ENCODE data around the gene DPYD. TPM values are rescaled to one million over a fixed set of nuclear protein-coding genes. Genes with fewer than 3 reads are reported as not detected.

The DPYD gene
- polyA plus RNA-seq, 4 donors, result 11.9 to 31.8 (median 26.0) TPM

DNA sequence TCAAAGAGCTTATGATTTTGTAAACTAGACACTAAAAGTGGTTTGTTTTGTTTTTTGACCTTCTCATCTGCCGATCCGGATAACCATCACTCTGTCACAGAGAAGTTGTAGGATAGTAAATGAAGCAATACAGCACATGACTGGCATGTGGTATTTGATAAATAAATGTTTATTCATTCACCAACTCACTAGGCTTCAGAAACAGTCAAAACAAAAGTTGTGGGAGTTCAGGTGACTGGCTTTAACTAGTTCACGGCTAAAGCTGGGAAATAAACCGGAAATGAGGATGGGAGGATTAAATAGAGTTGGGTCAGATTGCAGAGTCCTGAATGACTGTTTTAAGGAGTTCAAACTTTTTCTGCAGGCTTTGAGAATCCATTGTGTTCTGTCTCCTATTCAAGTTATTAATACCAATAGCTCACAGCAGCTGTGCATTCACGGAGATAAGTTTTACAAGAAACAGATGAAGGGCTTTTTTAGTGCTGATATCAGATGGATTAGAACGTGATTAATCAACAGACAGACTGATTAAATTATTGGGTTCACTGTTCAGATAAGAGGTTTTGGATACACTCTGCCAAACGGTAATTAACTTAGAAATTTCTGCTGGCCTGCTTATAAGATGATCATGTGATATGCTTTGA lies 463.3 kb downstream of the DPYD start:
- Histone ChIP-seq H3K9me3 (ENCODE audit: control insufficient read depth in 2 of 2, insufficient read depth in 1 of 2, low read depth in 1 of 2, low read length in 1 of 2) (no peaks in the 10 kb centered on the region), H3K4me1 (ENCODE audit: control insufficient read depth in 3 of 3, insufficient read depth in 2 of 3, low read depth in 1 of 3, low read length in 2 of 3) (no peaks in the 10 kb centered on the region), H3K36me3 (ENCODE audit: control insufficient read depth in 3 of 3, insufficient read depth in 2 of 3, low read depth in 1 of 3, low read length in 3 of 3) (peaks cover 0 to 2% (median 0%) of the 10 kb centered on the region in 3 donors), H3K27me3 (ENCODE audit: control insufficient read depth in 3 of 3, insufficient read depth in 3 of 3, low read length in 3 of 3) (no peaks in the 10 kb centered on the region), H3K4me3 (ENCODE audit: low read depth in 1 of 3, low read length in 3 of 3) (no peak overlapping the region), H3K27ac (ENCODE audit: low read depth in 1 of 3, low read length in 2 of 3) (no peak overlapping the region)
- DNase-seq (no peak), FAIRE-seq (no peak)
- 49 to 63% (median 62%) methylated on average over 7 of the region's 7 CpGs for WGBS, 3 donors

DNA sequence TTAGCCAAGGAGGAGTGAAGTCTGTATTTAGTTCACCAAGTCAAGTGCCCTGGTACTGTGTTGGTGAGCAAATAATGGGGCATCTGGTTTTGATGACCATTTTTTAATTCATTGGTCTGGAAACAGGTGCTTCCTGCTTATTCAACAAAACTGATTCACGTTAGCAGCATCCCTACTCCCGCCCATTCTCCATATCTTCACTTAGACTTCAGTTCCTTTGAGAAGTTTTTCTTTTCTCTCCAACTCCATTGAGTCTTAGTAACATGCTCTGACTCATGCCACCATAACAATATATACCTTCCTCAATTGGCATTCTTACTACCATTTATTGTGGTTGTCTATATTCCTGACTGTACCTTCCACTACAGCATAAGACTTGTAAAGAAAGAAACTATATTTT lies 468.9 kb downstream of the DPYD start:
- 88 to 100% (median 98%) methylated on average over 2 of the region's 2 CpGs for WGBS, 3 donors
- FAIRE-seq (no peak), DNase-seq (no peak)
- H3K27me3 ChIP-seq (ENCODE audit: control insufficient read depth in 3 of 3, insufficient read depth in 3 of 3, low read length in 3 of 3), result no peaks in the 10 kb centered on the region
- H3K9me3 ChIP-seq (ENCODE audit: control insufficient read depth in 2 of 2, insufficient read depth in 1 of 2, low read depth in 1 of 2, low read length in 1 of 2), result no peaks in the 10 kb centered on the region
- peaks cover 2 to 4% (median 3%) of the 10 kb centered on the region in 3 donors for H3K36me3 ChIP-seq (ENCODE audit: control insufficient read depth in 3 of 3, insufficient read depth in 2 of 3, low read depth in 1 of 3, low read length in 3 of 3)
- H3K27ac ChIP-seq (ENCODE audit: low read depth in 1 of 3, low read length in 2 of 3), result no peak overlapping the region
- H3K4me1 ChIP-seq (ENCODE audit: control insufficient read depth in 3 of 3, insufficient read depth in 2 of 3, low read depth in 1 of 3, low read length in 2 of 3), result no peaks in the 10 kb centered on the region
- no peak overlapping the region for H3K4me3 ChIP-seq (ENCODE audit: low read depth in 1 of 3, low read length in 3 of 3)

- WGBS, 3 donors, result 83 to 85% (median 85%) methylated on average over 7 of the region's 7 CpGs
- Histone ChIP-seq H3K4me3 (ENCODE audit: low read depth in 1 of 3, low read length in 3 of 3) (no peak overlapping the region), H3K4me1 (ENCODE audit: control insufficient read depth in 3 of 3, insufficient read depth in 2 of 3, low read depth in 1 of 3, low read length in 2 of 3) (no peaks in the 10 kb centered on the region), H3K27me3 (ENCODE audit: control insufficient read depth in 3 of 3, insufficient read depth in 3 of 3, low read length in 3 of 3) (no peaks in the 10 kb centered on the region), H3K27ac (ENCODE audit: low read depth in 1 of 3, low read length in 2 of 3) (no peak overlapping the region), H3K36me3 (ENCODE audit: control insufficient read depth in 3 of 3, insufficient read depth in 2 of 3, low read depth in 1 of 3, low read length in 3 of 3) (peaks cover 2 to 5% (median 3%) of the 10 kb centered on the region in 3 donors), H3K9me3 (ENCODE audit: control insufficient read depth in 2 of 2, insufficient read depth in 1 of 2, low read depth in 1 of 2, low read length in 1 of 2) (no peaks in the 10 kb centered on the region)
- DNase-seq (no peak), FAIRE-seq (no peak)
These were observed 469.6 kb downstream of the DPYD start for GRCh38 chr1:97451046-97451826.

DNA sequence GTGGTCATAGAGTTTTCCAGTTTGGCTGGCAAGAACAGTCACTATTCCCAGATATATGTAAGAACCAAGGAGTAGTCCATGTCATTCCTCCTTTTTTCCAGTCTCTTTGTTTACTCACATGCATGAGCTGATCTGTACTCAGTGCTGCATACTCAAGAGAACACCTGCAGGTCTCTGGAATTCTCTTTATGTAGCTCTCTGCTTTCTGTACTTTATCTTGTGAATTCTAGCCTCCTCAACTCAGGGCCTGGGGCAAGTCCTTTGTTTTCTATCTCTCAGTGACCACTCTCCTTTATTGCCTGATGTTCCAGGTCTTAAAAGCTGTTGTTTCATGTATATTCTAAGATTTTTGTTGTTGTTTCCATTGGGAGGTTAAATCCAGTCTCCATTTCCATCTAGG lies 478.9 kb downstream of the DPYD start:
- peaks cover 0 to 2% (median 2%) of the 10 kb centered on the region in 3 donors for H3K36me3 ChIP-seq (ENCODE audit: control insufficient read depth in 3 of 3, insufficient read depth in 2 of 3, low read depth in 1 of 3, low read length in 3 of 3)
- no peak for DNase-seq
- H3K4me3 ChIP-seq (ENCODE audit: low read depth in 1 of 3, low read length in 3 of 3), result no peak overlapping the region
- no peaks in the 10 kb centered on the region for H3K27me3 ChIP-seq (ENCODE audit: control insufficient read depth in 3 of 3, insufficient read depth in 3 of 3, low read length in 3 of 3)
- no peak overlapping the region for H3K27ac ChIP-seq (ENCODE audit: low read depth in 1 of 3, low read length in 2 of 3)
- no peaks in the 10 kb centered on the region for H3K4me1 ChIP-seq (ENCODE audit: control insufficient read depth in 3 of 3, insufficient read depth in 2 of 3, low read depth in 1 of 3, low read length in 2 of 3)
- no peak for FAIRE-seq
- no peaks in the 10 kb centered on the region for H3K9me3 ChIP-seq (ENCODE audit: control insufficient read depth in 2 of 2, insufficient read depth in 1 of 2, low read depth in 1 of 2, low read length in 1 of 2)

DNA sequence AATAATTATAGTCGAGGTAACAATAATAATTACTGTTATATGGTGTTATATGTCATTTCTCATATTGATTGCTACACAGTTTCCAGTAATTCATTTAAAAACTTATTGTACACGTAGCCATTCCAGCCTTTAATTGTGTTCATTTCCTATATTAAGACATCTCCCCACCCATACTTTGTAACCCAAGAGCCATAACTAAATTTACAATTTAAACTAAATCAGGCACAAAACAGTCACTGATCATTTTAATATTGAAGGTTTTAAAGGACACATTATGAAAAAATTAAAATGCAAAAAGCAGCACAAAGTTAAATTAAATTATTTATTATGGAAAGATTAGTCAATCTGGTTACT lies 487.0 kb downstream of the DPYD start:
- H3K36me3 ChIP-seq (ENCODE audit: control insufficient read depth in 3 of 3, insufficient read depth in 2 of 3, low read depth in 1 of 3, low read length in 3 of 3), result no peaks in the 10 kb centered on the region
- H3K27me3 ChIP-seq (ENCODE audit: control insufficient read depth in 3 of 3, insufficient read depth in 3 of 3, low read length in 3 of 3), result no peaks in the 10 kb centered on the region
- no peak overlapping the region for H3K4me3 ChIP-seq (ENCODE audit: low read depth in 1 of 3, low read length in 3 of 3)
- WGBS, 3 donors, result 61 to 86% (median 83%) methylated on average over 2 of the region's 2 CpGs
- no peak overlapping the region for H3K27ac ChIP-seq (ENCODE audit: low read depth in 1 of 3, low read length in 2 of 3)
- FAIRE-seq, result no peak
- DNase-seq, result no peak
- no peaks in the 10 kb centered on the region for H3K9me3 ChIP-seq (ENCODE audit: control insufficient read depth in 2 of 2, insufficient read depth in 1 of 2, low read depth in 1 of 2, low read length in 1 of 2)
- H3K4me1 ChIP-seq (ENCODE audit: control insufficient read depth in 3 of 3, insufficient read depth in 2 of 3, low read depth in 1 of 3, low read length in 2 of 3), result no peaks in the 10 kb centered on the region

- Histone ChIP-seq H3K27ac (ENCODE audit: low read depth in 1 of 3, low read length in 2 of 3) (no peak overlapping the region), H3K4me3 (ENCODE audit: low read depth in 1 of 3, low read length in 3 of 3) (no peak overlapping the region), H3K27me3 (ENCODE audit: control insufficient read depth in 3 of 3, insufficient read depth in 3 of 3, low read length in 3 of 3) (no peaks in the 10 kb centered on the region), H3K36me3 (ENCODE audit: control insufficient read depth in 3 of 3, insufficient read depth in 2 of 3, low read depth in 1 of 3, low read length in 3 of 3) (no peaks in the 10 kb centered on the region), H3K9me3 (ENCODE audit: control insufficient read depth in 2 of 2, insufficient read depth in 1 of 2, low read depth in 1 of 2, low read length in 1 of 2) (no peaks in the 10 kb centered on the region), H3K4me1 (ENCODE audit: control insufficient read depth in 3 of 3, insufficient read depth in 2 of 3, low read depth in 1 of 3, low read length in 2 of 3) (no peaks in the 10 kb centered on the region)
- FAIRE-seq, result no peak
- 90 to 98% (median 97%) methylated on average over 2 of the region's 2 CpGs for WGBS, 3 donors
- no peak for DNase-seq
These were observed 487.6 kb downstream of the DPYD start for GRCh38 chr1:97433094-97433823.

- FAIRE-seq (no peak), DNase-seq (no peak)
- H3K4me1 ChIP-seq (ENCODE audit: control insufficient read depth in 3 of 3, insufficient read depth in 2 of 3, low read depth in 1 of 3, low read length in 2 of 3), result no peaks in the 10 kb centered on the region
- H3K9me3 ChIP-seq (ENCODE audit: control insufficient read depth in 2 of 2, insufficient read depth in 1 of 2, low read depth in 1 of 2, low read length in 1 of 2), result no peaks in the 10 kb centered on the region
- no peaks in the 10 kb centered on the region for H3K27me3 ChIP-seq (ENCODE audit: control insufficient read depth in 3 of 3, insufficient read depth in 3 of 3, low read length in 3 of 3)
- H3K4me3 ChIP-seq (ENCODE audit: low read depth in 1 of 3, low read length in 3 of 3), result no peak overlapping the region
- 90 to 94% (median 92%) methylated on average over 3 of the region's 3 CpGs for WGBS, 3 donors
- no peak overlapping the region for H3K27ac ChIP-seq (ENCODE audit: low read depth in 1 of 3, low read length in 2 of 3)
- H3K36me3 ChIP-seq (ENCODE audit: control insufficient read depth in 3 of 3, insufficient read depth in 2 of 3, low read depth in 1 of 3, low read length in 3 of 3), result no peaks in the 10 kb centered on the region
These were observed 493.5 kb downstream of the DPYD start for GRCh38 chr1:97427371-97427770.

GRCh38 chr1:97424209-97424608 lies 496.6 kb downstream of the DPYD start:
- FAIRE-seq, result no peak
- Histone ChIP-seq H3K4me1 (ENCODE audit: control insufficient read depth in 3 of 3, insufficient read depth in 2 of 3, low read depth in 1 of 3, low read length in 2 of 3) (no peaks in the 10 kb centered on the region), H3K36me3 (ENCODE audit: control insufficient read depth in 3 of 3, insufficient read depth in 2 of 3, low read depth in 1 of 3, low read length in 3 of 3) (no peaks in the 10 kb centered on the region), H3K27me3 (ENCODE audit: control insufficient read depth in 3 of 3, insufficient read depth in 3 of 3, low read length in 3 of 3) (no peaks in the 10 kb centered on the region), H3K27ac (ENCODE audit: low read depth in 1 of 3, low read length in 2 of 3) (no peak overlapping the region), H3K9me3 (ENCODE audit: control insufficient read depth in 2 of 2, insufficient read depth in 1 of 2, low read depth in 1 of 2, low read length in 1 of 2) (no peaks in the 10 kb centered on the region), H3K4me3 (ENCODE audit: low read depth in 1 of 3, low read length in 3 of 3) (no peak overlapping the region)
- 92 to 95% (median 93%) methylated on average over 1 of the region's 1 CpG for WGBS, 3 donors
- no peak for DNase-seq
